CD8-positive, alpha-beta memory T cell (primary cell): ENCODE measurements around the gene ZBTB18. TPM values are rescaled to one million over a fixed set of nuclear protein-coding genes. Genes with fewer than 3 reads are reported as not detected.

Experiments
- CTCF ChIA-PET: fragments of 350-600 bp; sonication (Branson Sonifier 250); formaldehyde crosslinking; loops from one replicate; lab custom pipeline; 2021; ENCODE audit warnings: antibody characterized with exemption; lab: Charles Lee
- POLR2A ChIA-PET: fragments of 350-600 bp; sonication (Branson Sonifier 250); formaldehyde crosslinking; loops from one replicate; lab custom pipeline; 2021; ENCODE audit warnings: antibody characterized with exemption; lab: Charles Lee
- DNase-seq, 5 donors: peaks; one replicate each; pipeline versions ENCODE4 v3.0.0 to v3.0.0-alpha.2; 2020 to 2022; ENCODE audit warnings: mixed read lengths in 1 of 5
- H3K27ac ChIP-seq: one replicate; pipeline ENCODE4 v1.7.0; 2013; ENCODE audit warnings: low read depth, mild to moderate bottlenecking, low read length, moderate library complexity
- H3K27me3 ChIP-seq: 2 replicates; pipeline ENCODE4 v1.7.0; 2013; ENCODE audit warnings: low read length, mild to moderate bottlenecking; ENCODE audit not compliant: insufficient read depth, poor library complexity, severe bottlenecking
- H3K36me3 ChIP-seq: 2 replicates; pipeline ENCODE4 v1.7.0; 2013; ENCODE audit warnings: mild to moderate bottlenecking, low read length, moderate library complexity; ENCODE audit not compliant: insufficient read depth
- H3K4me1 ChIP-seq: 2 replicates; pipeline ENCODE4 v1.7.0; 2013; ENCODE audit warnings: mild to moderate bottlenecking, low read length, moderate library complexity; ENCODE audit not compliant: insufficient read depth
- H3K4me3 ChIP-seq: 2 replicates; pipeline ENCODE4 v1.7.0; 2013; ENCODE audit warnings: mild to moderate bottlenecking, low read length
- H3K9me3 ChIP-seq: 2 replicates; pipeline ENCODE4 v1.7.0; 2013; ENCODE audit warnings: mild to moderate bottlenecking, low read length
- H3K27ac Mint-ChIP-seq, 8 donors: one replicate each; pipeline ENCODE4 v1.8.0; 2020 to 2021; ENCODE audit warnings: mixed read lengths in 8 of 8, mild to moderate bottlenecking in 6 of 8, inconsistent platforms in 3 of 8, moderate library complexity in 3 of 8
- H3K27me3 Mint-ChIP-seq, 2 donors: one replicate each; pipeline ENCODE4 v1.8.0; 2020 to 2021; ENCODE audit warnings: mixed read lengths in 2 of 2, mild to moderate bottlenecking in 1 of 2, moderate library complexity in 1 of 2
- H3K36me3 Mint-ChIP-seq, 3 donors: one replicate each; pipeline ENCODE4 v1.8.0; 2020 to 2021; ENCODE audit warnings: mixed read lengths in 3 of 3, inconsistent platforms in 1 of 3, mild to moderate bottlenecking in 1 of 3
- H3K4me1 Mint-ChIP-seq, 3 donors: one replicate each; pipeline ENCODE4 v1.8.0; 2020 to 2021; ENCODE audit warnings: mixed read lengths in 3 of 3, inconsistent platforms in 1 of 3, mild to moderate bottlenecking in 1 of 3
- H3K4me3 Mint-ChIP-seq, 7 donors: one replicate each; pipeline ENCODE4 v1.8.0; 2020 to 2021; ENCODE audit warnings: mixed read lengths in 7 of 7, mild to moderate bottlenecking in 6 of 7, moderate library complexity in 4 of 7, inconsistent platforms in 2 of 7
- H3K9me3 Mint-ChIP-seq, 5 donors: one replicate each; pipeline ENCODE4 v1.8.0; 2020 to 2022; ENCODE audit warnings: mixed read lengths in 5 of 5, mild to moderate bottlenecking in 3 of 5, moderate library complexity in 2 of 5, inconsistent platforms in 1 of 5
- polyA plus RNA-seq: library from polyadenylated mRNA; unstranded; fragments of 300-500 nt; fragmentation: Illumina TruSeq; gene quantifications from one replicate; pipeline ENCODE4 v1.2.3, GENCODE V29; 2021
- total RNA-seq, 2 experiments: library from RNA; stranded (reverse); gene quantifications; one replicate each; pipeline ENCODE4 v1.2.3, GENCODE V29; 2021

ZBTB18 gene
- total and polyA plus RNA-seq, 3 experiments from 2014 or later = 1.5 to 9.9 (median 9.1) TPM

DNA sequence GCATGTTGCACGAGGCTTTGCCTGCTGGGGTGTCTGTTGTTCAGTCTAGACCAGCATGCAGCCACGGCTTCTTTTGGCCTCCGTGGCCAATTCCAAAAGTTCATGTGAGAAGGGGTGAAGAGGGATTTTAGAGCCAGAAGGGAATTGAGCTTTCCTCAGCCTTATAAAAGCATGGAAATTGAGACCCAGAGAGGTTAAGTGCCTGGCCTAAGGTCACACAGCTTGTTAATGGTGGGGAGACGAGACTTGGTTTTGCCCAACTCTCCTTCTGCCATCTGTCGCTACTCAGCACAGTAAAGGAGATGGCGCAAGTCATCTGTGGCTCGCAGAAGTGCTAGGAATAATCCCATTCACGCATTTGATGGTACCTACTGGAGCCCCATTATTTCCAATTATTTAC, 25.7 kb downstream of the ZBTB18 start:
- ChIA-PET POLR2A (interaction anchor here (0.6 kb wide), 1 partner anchor 28 kb away, joined by 3 read pairs; no protein-coding TSS in a partner anchor), CTCF (interaction anchor here (0.9 to 2.8 kb wide), 3 partner anchors 23 to 232 kb away, joined by 3 to 22 read pairs (median 3); no protein-coding TSS in a partner anchor)
- no peaks in the 10 kb centered on the region for H3K27me3 ChIP-seq
- DNase-seq = no peak
- H3K4me1 Mint-ChIP-seq = peaks cover 26 to 31% (median 26%) of the 10 kb centered on the region in 3 donors
- no peaks in the 10 kb centered on the region for H3K36me3 ChIP-seq
- peaks cover 42% of the 10 kb centered on the region for H3K4me1 ChIP-seq
- H3K4me3 Mint-ChIP-seq = no peak overlapping the region
- H3K27ac ChIP-seq = no peak overlapping the region
- no peak overlapping the region for H3K4me3 ChIP-seq
- H3K9me3 ChIP-seq = no peaks in the 10 kb centered on the region
- H3K9me3 Mint-ChIP-seq = no peaks in the 10 kb centered on the region
- H3K27me3 Mint-ChIP-seq = peaks cover 10 to 12% of the 10 kb centered on the region in 2 donors
- H3K27ac Mint-ChIP-seq = peak overlapping the region in 2 of 8 donors; percentile 1 to 45
- H3K36me3 Mint-ChIP-seq = no peaks in the 10 kb centered on the region

DNA sequence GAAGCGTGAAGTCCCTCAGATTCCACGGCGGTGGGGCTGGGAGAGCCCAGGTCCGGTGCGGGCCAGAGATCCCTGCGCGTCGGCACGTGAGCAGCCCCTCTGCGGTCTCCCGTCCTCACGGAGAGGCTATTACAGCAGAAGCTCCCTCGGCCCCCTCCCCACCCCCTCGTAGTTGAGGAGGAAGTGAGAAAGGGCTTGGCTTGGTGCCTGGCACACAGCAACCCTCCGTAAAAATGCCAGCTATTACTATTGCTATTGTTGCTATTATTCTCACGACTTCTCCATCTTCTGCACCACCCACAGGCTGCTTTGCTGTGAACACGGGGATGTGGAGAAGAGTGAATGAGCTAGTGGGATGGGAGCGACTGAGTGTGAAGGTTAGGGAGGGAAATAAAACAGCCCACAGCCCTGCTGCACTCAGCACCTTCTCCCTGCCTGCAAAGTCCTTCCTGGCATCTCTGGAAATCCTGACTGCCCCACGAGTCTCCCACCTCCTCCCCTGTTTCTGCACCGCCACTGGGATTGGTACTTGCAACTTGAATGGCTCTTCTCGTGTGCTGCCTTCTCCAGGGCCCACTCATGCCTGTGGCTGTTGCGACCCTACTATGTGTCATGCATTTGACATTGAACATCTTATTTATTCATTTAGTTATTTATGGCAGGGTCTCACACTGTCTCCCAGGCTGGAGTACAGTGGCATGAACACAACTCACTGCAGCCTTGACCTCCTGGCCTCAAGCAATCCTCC, 26.6 kb downstream of the ZBTB18 start:
- Mint-ChIP-seq H3K36me3 (peaks cover 0 to 2% (median 0%) of the 10 kb centered on the region in 3 donors), H3K27me3 (peaks cover 15 to 21% of the 10 kb centered on the region in 2 donors), H3K4me1 (peaks cover 24 to 30% (median 26%) of the 10 kb centered on the region in 3 donors), H3K4me3 (peak overlapping the region in 1 of 7 donors; percentile 51), H3K27ac (peak overlapping the region in 1 of 8 donors; percentile 70), H3K9me3 (no peaks in the 10 kb centered on the region)
- Histone ChIP-seq H3K36me3 (no peaks in the 10 kb centered on the region), H3K4me1 (peaks cover 42% of the 10 kb centered on the region), H3K27ac (no peak overlapping the region), H3K4me3 (no peak overlapping the region), H3K9me3 (no peaks in the 10 kb centered on the region), H3K27me3 (no peaks in the 10 kb centered on the region)
- ChIA-PET POLR2A (no interaction called here), CTCF (interaction anchor here (1.2 kb wide), 1 partner anchor 12 kb away, joined by 3 read pairs; no protein-coding TSS in a partner anchor)
- no peak for DNase-seq

GRCh38 chr1:244080343-244080929, 29.4 kb downstream of the ZBTB18 start:
- no peak overlapping the region for H3K27ac Mint-ChIP-seq
- Histone ChIP-seq H3K4me1 (peaks cover 25% of the 10 kb centered on the region), H3K36me3 (no peaks in the 10 kb centered on the region), H3K27me3 (no peaks in the 10 kb centered on the region), H3K9me3 (no peaks in the 10 kb centered on the region), H3K4me3 (no peak overlapping the region), H3K27ac (no peak overlapping the region)
- H3K36me3 Mint-ChIP-seq = peaks cover 0 to 4% (median 0%) of the 10 kb centered on the region in 3 donors
- DNase-seq = no peak
- ChIA-PET CTCF (no interaction called here), POLR2A (no interaction called here)
- peaks cover 3 to 8% (median 7%) of the 10 kb centered on the region in 3 donors for H3K4me1 Mint-ChIP-seq
- H3K4me3 Mint-ChIP-seq = no peak overlapping the region
- peaks cover 17 to 43% of the 10 kb centered on the region in 2 donors for H3K27me3 Mint-ChIP-seq
- peaks cover 0 to 2% (median 0%) of the 10 kb centered on the region in 5 donors for H3K9me3 Mint-ChIP-seq

DNA sequence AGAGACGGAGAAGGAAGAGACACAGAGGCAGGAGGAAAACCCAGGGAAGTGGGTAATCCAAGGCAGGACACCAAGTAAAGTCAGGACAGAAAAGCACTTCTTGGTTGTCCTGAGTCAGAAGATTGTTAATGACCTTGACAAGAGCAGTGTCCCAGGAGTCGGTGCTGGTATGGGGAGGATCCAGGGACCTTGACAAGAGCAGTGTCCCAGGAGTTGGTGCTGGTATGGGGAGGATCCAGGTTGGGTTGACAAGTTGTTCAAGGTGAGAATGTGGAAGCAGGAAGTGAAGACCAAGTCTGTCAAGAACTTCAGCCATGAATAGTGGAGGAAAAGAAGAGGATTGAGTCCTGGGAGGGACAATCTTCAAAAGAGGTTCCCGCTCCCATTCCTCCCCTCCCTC, 31.9 kb downstream of the ZBTB18 start:
- Mint-ChIP-seq H3K36me3 (peaks cover 0 to 7% (median 0%) of the 10 kb centered on the region in 3 donors), H3K27ac (no peak overlapping the region), H3K4me3 (no peak overlapping the region), H3K27me3 (peaks cover 13 to 51% of the 10 kb centered on the region in 2 donors), H3K9me3 (peaks cover 0 to 2% (median 0%) of the 10 kb centered on the region in 5 donors), H3K4me1 (no peaks in the 10 kb centered on the region)
- ChIA-PET POLR2A (no interaction called here), CTCF (no interaction called here)
- Histone ChIP-seq H3K4me3 (no peak overlapping the region), H3K27me3 (no peaks in the 10 kb centered on the region), H3K27ac (no peak overlapping the region), H3K4me1 (peaks cover 4% of the 10 kb centered on the region), H3K36me3 (no peaks in the 10 kb centered on the region), H3K9me3 (no peaks in the 10 kb centered on the region)
- no peak for DNase-seq

GRCh38 chr1:244083383-244083943, 32.4 kb downstream of the ZBTB18 start:
- ChIA-PET POLR2A (no interaction called here), CTCF (interaction anchor here (1.9 kb wide), 1 partner anchor 9 kb away, joined by 5 read pairs; no protein-coding TSS in a partner anchor)
- H3K4me3 Mint-ChIP-seq = no peak overlapping the region
- no peaks in the 10 kb centered on the region for H3K9me3 ChIP-seq
- H3K4me1 ChIP-seq = no peaks in the 10 kb centered on the region
- no peak for DNase-seq
- no peaks in the 10 kb centered on the region for H3K27me3 ChIP-seq
- H3K36me3 Mint-ChIP-seq = peaks cover 0 to 7% (median 0%) of the 10 kb centered on the region in 3 donors
- H3K4me1 Mint-ChIP-seq = no peaks in the 10 kb centered on the region
- no peak overlapping the region for H3K27ac ChIP-seq
- no peak overlapping the region for H3K4me3 ChIP-seq
- peaks cover 0 to 2% (median 0%) of the 10 kb centered on the region in 5 donors for H3K9me3 Mint-ChIP-seq
- H3K27ac Mint-ChIP-seq = no peak overlapping the region
- peaks cover 13 to 52% of the 10 kb centered on the region in 2 donors for H3K27me3 Mint-ChIP-seq
- H3K36me3 ChIP-seq = no peaks in the 10 kb centered on the region

- Mint-ChIP-seq H3K36me3 (peaks cover 0 to 7% (median 0%) of the 10 kb centered on the region in 3 donors), H3K27ac (no peak overlapping the region), H3K27me3 (peaks cover 9 to 52% of the 10 kb centered on the region in 2 donors), H3K9me3 (peaks cover 0 to 2% (median 0%) of the 10 kb centered on the region in 5 donors), H3K4me1 (no peaks in the 10 kb centered on the region), H3K4me3 (no peak overlapping the region)
- POLR2A ChIA-PET = no interaction called here
- no peak for DNase-seq
- CTCF ChIA-PET = interaction anchor here (1.9 kb wide), 1 partner anchor 10 kb away, joined by 5 read pairs; no protein-coding TSS in a partner anchor
- Histone ChIP-seq H3K36me3 (no peaks in the 10 kb centered on the region), H3K27ac (no peak overlapping the region), H3K4me1 (no peaks in the 10 kb centered on the region), H3K9me3 (no peaks in the 10 kb centered on the region), H3K27me3 (no peaks in the 10 kb centered on the region), H3K4me3 (no peak overlapping the region)
Measured at GRCh38 chr1:244084763-244085162, 33.7 kb downstream of the ZBTB18 start.

DNA sequence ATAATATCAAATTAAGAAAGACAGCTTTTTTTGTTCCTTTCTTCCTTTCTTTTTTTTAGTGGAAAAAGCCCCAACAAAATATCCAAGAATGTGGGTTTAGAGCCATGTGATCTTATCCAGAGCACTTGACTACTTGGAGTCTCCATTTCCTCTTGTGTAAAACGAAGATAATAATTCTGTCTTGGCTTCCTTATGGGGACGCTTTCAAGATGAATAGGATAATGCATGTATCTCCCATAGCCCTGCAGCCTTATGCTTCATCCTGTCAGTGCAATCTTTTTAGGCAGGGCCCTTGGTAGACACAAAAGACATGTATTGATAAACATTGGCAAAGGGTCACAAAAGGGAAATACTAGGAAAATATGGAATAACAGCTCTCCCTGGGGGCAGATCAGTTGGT, 34.8 kb downstream of the ZBTB18 start:
- H3K4me3 ChIP-seq = no peak overlapping the region
- no peaks in the 10 kb centered on the region for H3K36me3 ChIP-seq
- no peaks in the 10 kb centered on the region for H3K9me3 ChIP-seq
- H3K4me1 ChIP-seq = no peaks in the 10 kb centered on the region
- peaks cover 12 to 46% of the 10 kb centered on the region in 2 donors for H3K27me3 Mint-ChIP-seq
- no peak for DNase-seq
- H3K27ac Mint-ChIP-seq = peak overlapping the region in 1 of 8 donors; percentile 15
- no peak overlapping the region for H3K27ac ChIP-seq
- H3K4me1 Mint-ChIP-seq = no peaks in the 10 kb centered on the region
- H3K9me3 Mint-ChIP-seq = peaks cover 0 to 2% (median 0%) of the 10 kb centered on the region in 5 donors
- no peak overlapping the region for H3K4me3 Mint-ChIP-seq
- ChIA-PET POLR2A (no interaction called here), CTCF (no interaction called here)
- H3K27me3 ChIP-seq = no peaks in the 10 kb centered on the region
- H3K36me3 Mint-ChIP-seq = peaks cover 0 to 7% (median 0%) of the 10 kb centered on the region in 3 donors
